GM23338 (cell line): ENCODE data around the gene ST14. TPM values are rescaled to one million over a fixed set of nuclear protein-coding genes. Genes with fewer than 3 reads are reported as not detected.

Experiments
- ATAC-seq: fragments of 200-7000 bp; cut with Tn5 transposase; 3 replicates; pipeline ENCODE4 v1.9.1; 2020
- DNase-seq: peaks from one replicate; pipeline ENCODE4 v3.0.0-alpha.2; 2015; ENCODE audit warnings: low spot score
- H2AFZ ChIP-seq: fragments of 200-600 bp; sonication (generic); 2 replicates; pipeline ENCODE4 v1.8.0; 2016; ENCODE audit warnings: antibody characterized with exemption, mild to moderate bottlenecking, moderate library complexity
- H3F3A ChIP-seq: fragments of 200-600 bp; sonication (generic); replicated peaks from 2 replicates; pipeline ENCODE4 v1.8.0; 2017; ENCODE audit warnings: antibody characterized with exemption, mixed run types, low read depth
- H3K27ac ChIP-seq: fragments of 200-600 bp; sonication (generic); 2 replicates; pipeline ENCODE4 v1.6.1; 2016; ENCODE audit warnings: low read depth
- H3K27me3 ChIP-seq: fragments of 200-600 bp; sonication (generic); 2 replicates; pipeline ENCODE4 v1.8.0; 2016; ENCODE audit warnings: mild to moderate bottlenecking, mixed run types, moderate library complexity; ENCODE audit not compliant: insufficient read depth
- H3K36me3 ChIP-seq: fragments of 200-600 bp; sonication (generic); 2 replicates; pipeline ENCODE4 v1.8.0; 2016; ENCODE audit warnings: mild to moderate bottlenecking; ENCODE audit not compliant: insufficient read depth
- H3K4me1 ChIP-seq: fragments of 200-600 bp; sonication (generic); 2 replicates; pipeline ENCODE4 v1.8.0; 2016; ENCODE audit warnings: mild to moderate bottlenecking, moderate library complexity; ENCODE audit not compliant: insufficient read depth
- H3K4me2 ChIP-seq: fragments of 200-600 bp; sonication (generic); 2 replicates; pipeline ENCODE4 v1.7.1; 2017; ENCODE audit warnings: mixed run types
- H3K4me3 ChIP-seq: fragments of 200-600 bp; sonication (generic); 2 replicates; pipeline ENCODE4 v1.6.1; 2016; ENCODE audit warnings: mixed run types
- H3K79me2 ChIP-seq: fragments of 200-600 bp; sonication (generic); replicated peaks from 2 replicates; pipeline ENCODE4 v1.8.0; 2017; ENCODE audit warnings: mild to moderate bottlenecking; ENCODE audit not compliant: insufficient read depth
- H3K9me2 ChIP-seq: fragments of 200-600 bp; sonication (generic); 2 replicates; pipeline ENCODE4 v1.8.0; 2017; ENCODE audit not compliant: insufficient read depth
- H4K20me1 ChIP-seq: fragments of 200-600 bp; sonication (generic); replicated peaks from 2 replicates; pipeline ENCODE4 v1.8.0; 2017; ENCODE audit warnings: mild to moderate bottlenecking; ENCODE audit not compliant: insufficient read depth
- H3K27ac Mint-ChIP-seq: 2 replicates; pipeline ENCODE4 v1.8.0; 2020; ENCODE audit warnings: inconsistent platforms, mild to moderate bottlenecking, moderate library complexity, mixed read lengths
- H3K27me3 Mint-ChIP-seq: 3 replicates; pipeline ENCODE4 v1.8.0; 2022; ENCODE audit warnings: low read depth, mild to moderate bottlenecking, moderate library complexity, mixed read lengths, inconsistent platforms; ENCODE audit not compliant: insufficient read depth, poor library complexity
- H3K36me3 Mint-ChIP-seq: 3 replicates; pipeline ENCODE4 v1.8.0; 2021; ENCODE audit warnings: low read depth, mild to moderate bottlenecking, inconsistent platforms, moderate library complexity, mixed read lengths
- H3K4me1 Mint-ChIP-seq: 3 replicates; pipeline ENCODE4 v1.8.0; 2020; ENCODE audit warnings: mild to moderate bottlenecking, inconsistent platforms, mixed read lengths
- H3K4me3 Mint-ChIP-seq: 3 replicates; pipeline ENCODE4 v1.8.0; 2021; ENCODE audit warnings: moderate library complexity, mild to moderate bottlenecking, inconsistent platforms, mixed read lengths
- H3K9me3 Mint-ChIP-seq: 3 replicates; pipeline ENCODE4 v1.8.0; 2020; ENCODE audit warnings: moderate library complexity, mild to moderate bottlenecking, inconsistent platforms, mixed read lengths
- CREB1 ChIP-seq: fragments of 250-450 bp; sonication (Bioruptor Pico); IDR thresholded peaks from 2 replicates; pipeline ENCODE4 v1.5.0; 2020; ENCODE audit warnings: low read depth, mild to moderate bottlenecking, moderate library complexity
- CTCF ChIP-seq, 2 experiments: fragments of 200-600 bp in 1 of 2; sonication (generic) in 1 of 2; conservative IDR thresholded peaks; 2 replicates each; pipeline versions ENCODE4 v1.5.1 to v1.6.1; 2016 to 2017; ENCODE audit warnings: antibody characterized with exemption in 2 of 2, low read depth in 2 of 2, mild to moderate bottlenecking in 2 of 2, moderate library complexity in 1 of 2
- ETS1 ChIP-seq: IDR thresholded peaks from 2 replicates; pipeline ENCODE4 v1.6.1; 2016; ENCODE audit warnings: antibody characterized with exemption
- EZH2 ChIP-seq: fragments of 200-600 bp; sonication (generic); IDR thresholded peaks from one replicate; pipeline ENCODE4 v1.8.0; 2017; ENCODE audit warnings: antibody characterized with exemption, mild to moderate bottlenecking, low read depth; ENCODE audit not compliant: unreplicated experiment
- EZH2phosphoT487 ChIP-seq: fragments of 200-600 bp; sonication (generic); IDR thresholded peaks from one replicate; pipeline ENCODE4 v1.8.1; 2018; ENCODE audit warnings: antibody characterized with exemption; ENCODE audit not compliant: unreplicated experiment
- JUNB ChIP-seq: IDR thresholded peaks from one replicate; pipeline ENCODE4 v1.6.1; 2016; ENCODE audit warnings: antibody characterized with exemption; ENCODE audit not compliant: unreplicated experiment
- NANOG ChIP-seq: IDR thresholded peaks from 2 replicates; pipeline ENCODE4 v1.6.1; 2016; ENCODE audit warnings: antibody characterized with exemption, borderline replicate concordance
- POLR2AphosphoS5 ChIP-seq: IDR thresholded peaks from 2 replicates; pipeline ENCODE4 v1.6.1; 2016; ENCODE audit warnings: antibody characterized with exemption, low read depth
- REST ChIP-seq: IDR thresholded peaks from one replicate; pipeline ENCODE4 v1.6.1; 2018; ENCODE audit warnings: antibody characterized with exemption; ENCODE audit not compliant: unreplicated experiment
- STAT1 ChIP-seq: IDR thresholded peaks from one replicate; pipeline ENCODE4 v1.6.1; 2016; ENCODE audit warnings: antibody characterized with exemption; ENCODE audit not compliant: unreplicated experiment
- ZNF331 ChIP-seq: fragments of 250-450 bp; sonication (Bioruptor Pico); IDR thresholded peaks from 2 replicates; pipeline ENCODE4 v1.5.0; 2020; ENCODE audit warnings: low read depth, mild to moderate bottlenecking, moderate library complexity
- ZNF462 ChIP-seq: fragments of 250-450 bp; sonication (Bioruptor Pico); IDR thresholded peaks from 2 replicates; pipeline ENCODE4 v1.5.0; 2020; ENCODE audit warnings: mild to moderate bottlenecking, moderate library complexity
- polyA plus RNA-seq: library from polyadenylated mRNA; unstranded; fragments of >200 nt; fragmentation: Nextera tagmentation; extraction: Ambion mirVana; gene quantifications from 2 replicates; pipeline ENCODE4 v1.2.1, GENCODE V29; 2016
- total RNA-seq: library from RNA; depleted of rRNA; stranded (reverse); fragments of >200 nt; shearing (Covaris generic); gene quantifications from 2 replicates; pipeline ENCODE4 v1.2.3, GENCODE V29; 2014

The ST14 gene
- total and polyA plus RNA-seq, 2 experiments from 2014 or later = 7.9 to 32.7 TPM

- no peak; the same call in 2 of the 3 replicates for ATAC-seq
- TF ChIP-seq ETS1 (no peak), REST (no peak), CREB1 (no peak), EZH2 (no peak), NANOG (no peak), ZNF462 (CRISPR knock-in tag) (no peak), EZH2phosphoT487 (no peak), CTCF (conservative IDR thresholded peaks at IDR 0.05; ENCODE audit: low read depth in 2 of 2) (no peak), JUNB (no peak), ZNF331 (CRISPR knock-in tag) (no peak), POLR2AphosphoS5 (no peak), STAT1 (no peak)
These were observed 37.9 kb downstream of the ST14 start for GRCh38 chr11:130197386-130198035.

More at GRCh38 chr11:130197386-130198035, 37.9 kb downstream of the ST14 start:
- Mint-ChIP-seq H3K4me1 (no peaks in the 10 kb centered on the region; the same call in 2 of the 3 replicates), H3K36me3 (peaks cover 23% of the 10 kb centered on the region), H3K27ac (no peak overlapping the region), H3K4me3 (no peak overlapping the region), H3K27me3 (peaks cover 5% of the 10 kb centered on the region), H3K9me3 (peaks cover 4% of the 10 kb centered on the region; the same call in 1 of the 3 replicates)
- Histone ChIP-seq H4K20me1 (no peaks in the 10 kb centered on the region), H3K79me2 (no peaks in the 10 kb centered on the region), H3F3A (no peaks in the 10 kb centered on the region), H3K4me3 (no peak overlapping the region), H2AFZ (no peak overlapping the region), H3K27me3 (no peaks in the 10 kb centered on the region), H3K4me1 (no peaks in the 10 kb centered on the region), H3K27ac (no peak overlapping the region), H3K9me2 (no peaks in the 10 kb centered on the region), H3K36me3 (no peaks in the 10 kb centered on the region), H3K4me2 (no peak overlapping the region)
- DNase-seq = no peak
